ENCODE data around the gene R3HDM4. TPM values are rescaled to one million over a fixed set of nuclear protein-coding genes. Genes with fewer than 3 reads are reported as not detected.
A peak's percentile ranks its signal among the peaks of the same experiment; 100 is the strongest.

Gene R3HDM4
- total RNA-seq, 1 experiment from 2014 or later, result 6.2 TPM

- in situ Hi-C loops (cut with HindIII; ENCODE audit: low pct_unique_long_range_greater_than_20kb, low sequenced_read_pairs), result no loop called here
- DNase-seq (ENCODE audit: low read depth), result no peak
Measured at GRCh38 chr19:934865-935479, 22.0 kb upstream of the R3HDM4 start.

GRCh38 chr19:934197-934840 lies 21.3 kb upstream of the R3HDM4 start:
- in situ Hi-C loops (cut with HindIII; ENCODE audit: low pct_unique_long_range_greater_than_20kb, low sequenced_read_pairs), result no loop called here
- DNase-seq (ENCODE audit: low read depth), result no peak

GRCh38 chr19:933553-933882 lies 20.5 kb upstream of the R3HDM4 start:
- DNase-seq (ENCODE audit: low read depth), result no peak
- in situ Hi-C loops (cut with HindIII; ENCODE audit: low pct_unique_long_range_greater_than_20kb, low sequenced_read_pairs), result no loop called here

DNA sequence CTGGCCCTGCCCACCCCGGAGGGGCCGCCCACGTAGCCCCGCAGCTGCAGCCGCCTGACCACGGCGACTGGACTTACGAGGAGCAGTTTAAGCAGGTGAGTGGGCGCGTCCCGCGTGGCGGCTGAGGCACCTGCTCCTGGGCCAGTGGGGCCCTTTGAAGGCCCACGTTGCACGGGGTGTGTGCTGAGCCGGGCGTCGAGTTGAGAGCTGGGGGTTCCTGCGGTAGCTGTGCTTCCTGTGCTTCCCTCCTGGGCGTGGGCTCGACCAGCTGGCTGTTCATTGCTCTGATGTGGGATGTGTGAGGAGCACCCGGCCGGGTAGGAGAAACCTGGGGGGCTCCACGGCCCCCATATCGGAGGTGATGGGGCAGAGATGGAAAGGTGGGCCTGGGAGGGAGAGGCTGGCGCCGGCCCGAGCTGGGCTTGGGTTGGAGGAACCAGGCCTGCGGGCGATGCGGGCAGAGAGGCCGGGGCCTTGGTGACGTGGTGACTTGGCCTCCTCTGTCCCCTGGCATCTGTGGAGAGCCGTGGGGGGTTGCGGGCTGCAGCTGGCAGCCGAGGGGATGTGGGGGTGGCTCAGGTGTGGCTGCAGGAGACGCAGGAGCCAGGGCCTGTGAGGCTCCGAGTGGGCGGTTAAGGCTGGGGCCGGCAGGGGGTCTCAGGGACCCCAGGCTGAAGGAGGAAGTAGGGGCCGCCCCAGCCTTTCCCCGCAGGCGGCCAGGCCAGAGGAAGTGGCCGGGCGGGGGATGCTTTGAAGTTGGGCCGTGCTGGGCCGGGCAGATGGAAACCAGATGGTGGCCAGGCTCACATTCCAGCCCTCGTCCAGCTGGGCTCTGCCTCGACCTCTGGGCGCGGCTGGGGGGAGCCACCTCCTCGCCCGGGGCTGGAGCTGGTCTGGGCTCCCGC lies 19.9 kb upstream of the R3HDM4 start:
- in situ Hi-C loops (cut with HindIII; ENCODE audit: low pct_unique_long_range_greater_than_20kb, low sequenced_read_pairs), result no loop called here
- DNase-seq (ENCODE audit: low read depth), result no peak

GRCh38 chr19:931860-932647 lies 19.0 kb upstream of the R3HDM4 start:
- in situ Hi-C loops (cut with HindIII; ENCODE audit: low pct_unique_long_range_greater_than_20kb, low sequenced_read_pairs), result no loop called here
- no peak for DNase-seq (ENCODE audit: low read depth)

DNA sequence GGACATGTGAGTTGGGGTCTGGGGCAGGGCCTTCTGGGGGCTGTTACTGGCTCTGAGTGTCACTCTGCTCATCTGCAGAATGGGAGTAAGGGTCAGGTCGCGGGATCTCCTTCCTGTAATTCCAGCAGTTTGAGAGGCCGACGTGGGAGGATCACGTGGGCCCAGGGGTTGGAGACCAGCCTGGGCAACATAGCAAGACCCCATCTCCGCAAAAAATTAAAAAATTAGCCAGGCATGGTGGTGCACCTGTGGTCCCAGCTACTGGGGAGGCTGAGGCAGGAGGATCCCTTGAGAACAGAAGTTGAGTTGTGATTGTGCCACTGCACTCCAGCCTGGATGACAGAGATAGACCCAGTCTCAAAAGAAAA lies 16.9 kb upstream of the R3HDM4 start:
- DNase-seq (ENCODE audit: low read depth), result no peak
- in situ Hi-C loops (cut with HindIII; ENCODE audit: low pct_unique_long_range_greater_than_20kb, low sequenced_read_pairs), result no loop called here

DNA sequence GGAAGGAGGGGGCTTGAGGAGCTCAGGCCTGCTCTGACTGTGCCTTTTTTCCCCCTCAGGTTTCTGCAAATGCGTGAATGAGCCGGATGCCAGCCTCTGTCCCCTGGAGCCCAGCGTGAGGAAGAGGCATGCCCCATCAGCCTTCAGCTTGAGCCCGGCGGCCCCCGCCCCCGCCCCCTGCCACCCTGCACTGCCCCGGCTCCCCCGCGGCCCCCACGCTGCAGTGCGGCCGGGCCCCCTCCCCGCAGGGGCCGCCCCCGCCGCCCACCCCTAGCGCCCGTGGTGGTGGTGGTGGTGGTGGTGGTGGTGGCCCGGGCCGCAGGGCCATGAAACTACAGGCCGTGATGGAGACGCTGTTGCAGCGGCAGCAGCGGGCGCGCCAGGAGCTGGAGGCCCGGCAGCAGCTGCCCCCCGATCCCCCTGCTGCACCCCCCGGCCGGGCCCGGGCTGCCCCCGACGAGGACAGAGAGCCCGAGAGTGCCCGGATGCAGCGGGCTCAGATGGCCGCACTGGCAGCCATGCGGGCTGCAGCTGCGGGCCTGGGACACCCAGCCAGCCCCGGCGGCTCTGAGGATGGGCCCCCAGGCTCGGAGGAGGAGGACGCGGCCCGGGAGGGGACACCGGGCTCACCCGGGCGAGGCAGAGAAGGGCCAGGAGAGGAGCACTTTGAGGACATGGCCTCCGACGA lies 16.3 kb upstream of the R3HDM4 start:
- no peak for DNase-seq (ENCODE audit: low read depth)
- in situ Hi-C loops (cut with HindIII; ENCODE audit: low pct_unique_long_range_greater_than_20kb, low sequenced_read_pairs), result no loop called here

DNA sequence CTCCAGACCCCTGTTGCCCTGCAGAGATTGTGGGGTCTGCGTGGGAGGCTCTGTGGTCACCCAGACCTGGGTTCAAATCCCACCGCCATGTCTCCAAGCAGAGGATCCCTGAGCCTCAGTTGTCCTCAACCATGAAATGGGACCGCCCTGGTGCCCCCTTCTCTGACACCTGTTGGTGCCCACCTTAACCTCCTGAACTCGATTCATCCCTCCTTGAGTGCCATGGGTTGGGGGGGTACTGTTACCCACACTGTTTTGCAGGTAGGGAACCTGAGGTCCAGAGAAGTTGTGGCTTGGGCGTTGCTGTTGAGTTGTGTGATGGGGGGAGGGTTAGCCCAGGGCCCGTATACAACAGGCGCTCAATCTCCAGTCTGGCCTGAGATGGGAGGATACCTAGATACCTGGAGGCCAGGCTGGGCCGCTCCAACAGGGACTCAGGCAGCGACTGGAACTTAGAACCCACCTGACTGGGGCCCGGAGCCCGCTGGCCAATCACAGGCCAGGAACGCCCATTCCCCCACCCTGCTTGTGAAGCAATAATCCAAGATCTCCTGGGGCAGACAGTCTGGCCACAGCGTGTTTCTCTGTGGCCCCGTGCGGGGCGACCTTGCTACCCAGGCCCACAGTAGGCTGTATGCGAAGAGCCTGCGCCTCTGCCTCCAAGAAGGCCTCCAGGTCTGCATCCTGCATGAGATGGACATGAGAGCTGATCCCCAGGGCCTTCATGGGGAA lies 15.6 kb upstream of the R3HDM4 start:
- no peak for DNase-seq (ENCODE audit: low read depth)
- in situ Hi-C loops (cut with HindIII; ENCODE audit: low pct_unique_long_range_greater_than_20kb, low sequenced_read_pairs), result no loop called here

DNA sequence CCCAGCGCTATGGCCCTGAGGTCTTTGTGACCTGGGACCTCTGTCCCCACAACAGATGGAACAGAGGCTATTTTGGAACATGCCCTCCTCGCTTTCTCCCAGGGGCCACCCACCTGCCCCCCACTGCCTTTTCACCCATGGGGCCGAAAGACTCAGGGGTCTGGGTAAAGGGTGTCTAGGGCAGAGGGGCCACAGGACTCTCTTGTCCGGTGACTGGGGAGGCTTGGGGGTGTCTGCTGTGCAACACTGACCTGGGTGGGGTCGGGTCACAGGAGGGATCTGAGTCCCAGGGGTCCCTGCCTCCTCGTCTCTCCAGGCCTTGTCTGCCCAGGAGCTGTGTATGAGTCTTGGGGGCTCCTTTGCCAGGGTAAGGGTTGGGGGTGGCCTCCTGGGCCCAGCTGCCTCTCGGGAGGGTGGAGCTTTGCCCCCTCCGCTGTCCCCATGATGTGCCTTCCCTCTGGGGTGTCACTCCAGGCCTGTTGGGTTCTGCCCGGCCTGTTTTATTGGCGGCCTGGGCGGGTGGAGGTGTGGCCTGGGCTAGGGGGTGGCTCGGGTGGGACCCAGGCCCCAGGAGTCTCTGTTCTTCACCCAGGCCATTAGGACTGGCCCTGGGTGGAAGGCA lies 14.9 kb upstream of the R3HDM4 start:
- DNase-seq (ENCODE audit: low read depth), result no peak
- in situ Hi-C loops (cut with HindIII; ENCODE audit: low pct_unique_long_range_greater_than_20kb, low sequenced_read_pairs), result no loop called here

DNA sequence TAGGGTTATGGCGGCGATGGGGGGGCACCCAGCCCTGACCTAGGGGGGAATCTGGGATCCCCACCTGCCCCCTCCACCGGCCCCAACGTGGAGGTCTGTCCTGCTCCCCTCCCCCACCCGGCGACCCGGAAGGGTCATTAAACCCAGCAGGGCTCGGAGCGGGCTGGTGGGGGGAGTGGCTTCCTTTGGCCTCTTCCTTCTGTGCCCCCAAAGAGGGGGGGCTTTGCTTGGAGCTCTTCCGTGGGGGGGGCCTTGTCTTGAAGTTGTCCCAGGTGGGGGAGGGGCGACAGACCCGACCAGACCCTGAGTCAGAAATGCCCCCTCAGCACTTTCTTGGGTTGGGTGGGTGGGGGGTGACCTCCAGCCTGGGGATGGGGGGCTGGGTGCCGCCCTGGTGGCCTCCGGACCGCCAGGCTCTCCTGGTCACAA lies 14.3 kb upstream of the R3HDM4 start:
- no peak for DNase-seq (ENCODE audit: low read depth)
- in situ Hi-C loops (cut with HindIII; ENCODE audit: low pct_unique_long_range_greater_than_20kb, low sequenced_read_pairs), result no loop called here

GRCh38 chr19:926589-927350 lies 13.8 kb upstream of the R3HDM4 start:
- in situ Hi-C loops (cut with HindIII; ENCODE audit: low pct_unique_long_range_greater_than_20kb, low sequenced_read_pairs), result no loop called here

DNA sequence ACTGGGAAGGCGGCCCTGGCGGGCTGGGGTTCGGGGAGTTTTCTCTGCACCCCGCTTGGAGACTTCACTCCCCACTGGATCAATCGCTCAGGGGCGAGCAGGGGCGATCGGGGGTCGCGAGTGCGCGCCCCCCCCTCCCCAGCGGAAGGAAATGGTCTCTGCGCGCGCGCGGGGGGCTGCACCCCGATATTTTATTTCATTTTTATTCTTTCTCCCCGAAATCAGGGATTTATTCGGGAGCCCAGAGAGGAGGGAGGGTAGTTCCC lies 13.2 kb upstream of the R3HDM4 start:
- no peak for DNase-seq (ENCODE audit: low read depth)
- in situ Hi-C loops (cut with HindIII; ENCODE audit: low pct_unique_long_range_greater_than_20kb, low sequenced_read_pairs), result no loop called here

More at GRCh38 chr19:926589-927350, 13.8 kb upstream of the R3HDM4 start:
- DNase-seq (ENCODE audit: low read depth), result no peak

GRCh38 chr19:925526-926322 lies 12.7 kb upstream of the R3HDM4 start, which contains the start of gene ARID3A:
Gene ARID3A (plus strand): TSS chr19:926035. CDS start chr19:929529, 3,494 bp downstream.
- peak; percentile 69 for DNase-seq (ENCODE audit: low read depth)
- in situ Hi-C loops (cut with HindIII; ENCODE audit: low pct_unique_long_range_greater_than_20kb, low sequenced_read_pairs), result no loop called here

DNA sequence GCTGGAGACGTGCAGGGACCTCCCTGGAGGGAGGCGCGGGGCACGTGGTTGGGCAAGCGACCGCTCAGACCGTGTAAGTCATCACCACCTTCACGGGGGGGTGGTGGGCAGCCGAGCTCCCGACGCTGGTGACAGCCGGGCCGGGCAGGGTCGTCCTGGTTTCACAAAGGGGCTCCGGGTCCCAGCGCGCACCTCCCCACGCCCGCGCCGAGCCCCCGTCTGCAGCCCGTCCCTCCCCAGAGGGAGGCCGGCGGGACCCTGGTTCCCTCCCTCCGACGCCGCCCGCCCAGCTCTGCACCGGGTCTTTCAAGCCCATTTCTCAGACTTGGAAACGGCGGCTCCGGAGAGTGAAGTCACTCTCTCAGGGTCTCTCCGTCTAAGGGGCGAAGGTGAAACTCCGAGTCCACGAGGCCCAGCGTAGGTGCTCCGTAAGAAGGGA lies 12.1 kb upstream of the R3HDM4 start:
- DNase-seq (ENCODE audit: low read depth), result peak; percentile 66
- in situ Hi-C loops (cut with HindIII; ENCODE audit: low pct_unique_long_range_greater_than_20kb, low sequenced_read_pairs), result no loop called here

DNA sequence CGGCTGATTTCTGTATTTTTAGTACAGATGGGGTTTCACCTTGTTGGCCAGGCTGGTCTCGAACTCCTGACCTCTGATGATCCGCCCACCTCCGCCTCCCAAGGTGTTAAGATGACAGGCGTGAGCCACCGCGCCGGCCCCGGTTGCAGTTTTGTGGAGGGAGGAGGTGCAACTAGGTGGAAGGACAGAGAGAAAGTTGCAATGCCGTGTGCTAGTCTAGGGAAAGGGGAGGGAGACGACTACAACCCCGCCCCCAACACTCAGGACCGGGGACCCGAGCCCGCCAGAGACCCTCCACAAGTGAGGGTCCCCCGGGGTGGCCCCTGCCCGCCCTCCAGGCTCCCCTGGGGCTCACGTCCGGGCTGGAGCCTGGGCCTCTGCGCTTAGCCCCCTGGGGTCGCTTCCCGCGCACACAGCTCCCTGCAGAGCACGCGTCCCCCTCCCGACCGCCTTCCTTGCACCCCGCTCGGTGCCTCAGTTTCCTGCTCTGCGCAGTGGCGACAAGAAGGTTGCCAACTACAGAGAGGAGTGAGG lies 11.6 kb upstream of the R3HDM4 start:
- in situ Hi-C loops (cut with HindIII; ENCODE audit: low pct_unique_long_range_greater_than_20kb, low sequenced_read_pairs), result no loop called here
- no peak for DNase-seq (ENCODE audit: low read depth)

Measured in Caki2 (cell line).